IMR-90 (cell line): ENCODE measurements around the gene GTF2I. TPM values are rescaled to one million over a fixed set of nuclear protein-coding genes. Genes with fewer than 3 reads are reported as not detected.

Experiments
- ATAC-seq: fragments of 200-7000 bp; cut with Tn5 transposase; 2 replicates; pipeline ENCODE4 v1.9.1; 2020; ENCODE audit warnings: low read depth, mild to moderate bottlenecking, moderate library complexity
- BruUV-seq: library from RNA; stranded (reverse); fragments of 400-500 nt; replicated peaks from 2 replicates; lab custom pipeline; 2021; lab: Mats Ljungman, UMichigan
- CTCF ChIA-PET: fragments of 300-600 bp; formaldehyde crosslinking; extraction: SDS; loops from one replicate; lab custom pipeline; 2021; ENCODE audit warnings: antibody characterized with exemption; lab: Yijun Ruan, JAX
- POLR2A ChIA-PET: fragments of 300-600 bp; sonication (Branson Sonifier 250); formaldehyde crosslinking; loops from one replicate; lab custom pipeline; 2022; ENCODE audit warnings: antibody characterized with exemption; ENCODE audit not compliant: unreplicated experiment; lab: Charles Lee
- DNase-seq: peaks from one replicate; pipeline ENCODE4 v3.0.0; 2013
- H2AFZ ChIP-seq: replicated peaks from 2 replicates; pipeline ENCODE3; 2013; ENCODE audit warnings: low read length, mild to moderate bottlenecking; ENCODE audit not compliant: poor library complexity
- H2AK5ac ChIP-seq: 2 replicates; pipeline ENCODE4 v1.6.1; 2013; ENCODE audit warnings: low read depth, low read length, inconsistent platforms
- H2AK9ac ChIP-seq: replicated peaks from 2 replicates; pipeline ENCODE3; 2013; ENCODE audit warnings: mild to moderate bottlenecking, low read depth, low read length, moderate library complexity; ENCODE audit not compliant: poor library complexity
- H2BK120ac ChIP-seq: 2 replicates; pipeline ENCODE4 v1.6.1; 2013; ENCODE audit warnings: low read depth, low read length, inconsistent platforms
- H2BK15ac ChIP-seq: 3 replicates; pipeline ENCODE4 v1.6.1; 2013; ENCODE audit warnings: low read depth, low read length, inconsistent platforms
- H2BK20ac ChIP-seq: 2 replicates; pipeline ENCODE4 v1.6.1; 2013; ENCODE audit warnings: low read depth, mild to moderate bottlenecking, inconsistent platforms, low read length, moderate library complexity
- H2BK5ac ChIP-seq: 2 replicates; pipeline ENCODE4 v1.6.1; 2013; ENCODE audit warnings: mild to moderate bottlenecking, low read depth, low read length, inconsistent platforms; ENCODE audit not compliant: poor library complexity, severe bottlenecking
- H3K14ac ChIP-seq: replicated peaks from 2 replicates; pipeline ENCODE4 v1.6.1; 2013; ENCODE audit warnings: low read depth, low read length, inconsistent platforms
- H3K18ac ChIP-seq: 2 replicates; pipeline ENCODE4 v1.6.1; 2013; ENCODE audit warnings: low read depth, low read length, control low read depth
- H3K23ac ChIP-seq: 2 replicates; pipeline ENCODE4 v1.6.1; 2013; ENCODE audit warnings: low read depth, low read length, inconsistent platforms
- H3K27ac ChIP-seq: 2 replicates; pipeline ENCODE4 v1.5.1; 2013; ENCODE audit warnings: mild to moderate bottlenecking, control low read depth, low read length; ENCODE audit not compliant: insufficient read depth
- H3K27me3 ChIP-seq: 2 replicates; pipeline ENCODE4 v1.6.1; 2013; ENCODE audit warnings: low read length; ENCODE audit not compliant: control insufficient read depth, insufficient read depth
- H3K36me3 ChIP-seq: 2 replicates; pipeline ENCODE4 v1.6.1; 2013; ENCODE audit warnings: low read length, mixed read lengths; ENCODE audit not compliant: control insufficient read depth, insufficient read depth
- H3K4ac ChIP-seq: 2 replicates; pipeline ENCODE4 v1.6.1; 2013; ENCODE audit warnings: low read depth, low read length, inconsistent platforms
- H3K4me1 ChIP-seq: 2 replicates; pipeline ENCODE4 v1.6.1; 2013; ENCODE audit warnings: low read length, mixed read lengths; ENCODE audit not compliant: control insufficient read depth, insufficient read depth
- H3K4me2 ChIP-seq: 2 replicates; pipeline ENCODE4 v1.6.1; 2013; ENCODE audit warnings: low read depth, mild to moderate bottlenecking, control low read depth, low read length, moderate library complexity
- H3K4me3 ChIP-seq: 2 replicates; pipeline ENCODE4 v1.5.1; 2013; ENCODE audit warnings: low read depth, mild to moderate bottlenecking, control low read depth, low read length, moderate library complexity; ENCODE audit not compliant: insufficient read depth
- H3K56ac ChIP-seq: 2 replicates; pipeline ENCODE4 v1.6.1; 2013; ENCODE audit warnings: low read length, inconsistent platforms; ENCODE audit not compliant: insufficient read depth; ENCODE audit errors: extremely low read depth
- H3K79me1 ChIP-seq, 2 experiments: 2 replicates each; pipeline ENCODE4 v1.6.1; 2013; ENCODE audit warnings: low read length in 2 of 2, inconsistent platforms in 1 of 2, low read depth in 1 of 2
- H3K9ac ChIP-seq: 2 replicates; pipeline ENCODE4 v1.6.1; 2013; ENCODE audit warnings: low read depth, low read length, control low read depth
- H3K9me1 ChIP-seq: 2 replicates; pipeline ENCODE4 v1.6.1; 2013; ENCODE audit warnings: low read length, inconsistent platforms; ENCODE audit not compliant: insufficient read depth
- H3K9me3 ChIP-seq: 2 replicates; pipeline ENCODE4 v1.6.1; 2013; ENCODE audit warnings: low read length; ENCODE audit not compliant: control insufficient read depth, insufficient read depth
- H4K20me1 ChIP-seq: 2 replicates; pipeline ENCODE4 v1.6.1; 2013; ENCODE audit warnings: low read length, inconsistent platforms; ENCODE audit not compliant: insufficient read depth
- H4K5ac ChIP-seq: 2 replicates; pipeline ENCODE4 v1.6.1; 2013; ENCODE audit warnings: mild to moderate bottlenecking, low read depth, low read length, control low read depth
- H4K8ac ChIP-seq, 2 experiments: 2 replicates each; pipeline ENCODE4 v1.6.1; 2013; ENCODE audit warnings: low read depth in 2 of 2, low read length in 2 of 2, control low read depth in 1 of 2, inconsistent platforms in 1 of 2
- H4K91ac ChIP-seq: 2 replicates; pipeline ENCODE4 v1.6.1; 2013; ENCODE audit warnings: low read depth, low read length, inconsistent platforms; ENCODE audit not compliant: insufficient read depth
- CEBPB ChIP-seq: IDR thresholded peaks from 2 replicates; pipeline ENCODE4 v1.6.1; 2012; ENCODE audit warnings: low read depth, low read length, improper control_type of control experiment
- CHD1 ChIP-seq: IDR thresholded peaks from 2 replicates; pipeline ENCODE4 v1.6.1; 2012; ENCODE audit warnings: low read depth, low read length, improper control_type of control experiment
- MAZ ChIP-seq: IDR thresholded peaks from 2 replicates; pipeline ENCODE4 v1.6.1; 2012; ENCODE audit warnings: low read depth, mild to moderate bottlenecking, low read length, improper control_type of control experiment, moderate library complexity, borderline replicate concordance
- MXI1 ChIP-seq: IDR thresholded peaks from 2 replicates; pipeline ENCODE4 v1.6.1; 2012; ENCODE audit warnings: low read depth, mild to moderate bottlenecking, low read length, moderate library complexity, borderline replicate concordance
- RAD21 ChIP-seq: IDR thresholded peaks from 2 replicates; pipeline ENCODE4 v1.6.1; 2012; ENCODE audit warnings: low read length, improper control_type of control experiment
- WGBS, 2 experiments: methylation state at CpG; one replicate each; pipeline versions ENCODE4 v1.1.5 to v1.1.7; 2013; ENCODE audit warnings: missing lambda C conversion rate in 2 of 2; ENCODE audit not compliant: insufficient read length in 1 of 2; ENCODE audit errors: extremely low coverage in 2 of 2; 5-methylcytosine and 5-hydroxymethylcytosine counted together
- dilution Hi-C: fragments of 300-500 bp; cut with HindIII; formaldehyde crosslinking; loops from one replicate; pipeline ENCODE4 v1.14.3; 2018; ENCODE audit warnings: low sequenced_read_pairs; ENCODE audit not compliant: unreplicated experiment
- in situ Hi-C: fragments of 300-500 bp; cut with MboI; formaldehyde crosslinking; loops from 3 replicates; pipeline ENCODE4 v1.14.3; 2019; ENCODE audit warnings: low sequenced_read_pairs, inconsistent platforms, mixed read lengths
- intact Hi-C: fragments of 100-400 bp; cut with micrococcal nuclease; formaldehyde crosslinking; loops from 2 replicates; pipeline ENCODE4 v1.10.0; 2022
- polyA plus RNA-seq, 3 experiments: library from polyadenylated mRNA; depleted of rRNA; stranded (reverse); fragments of >200 nt; gene quantifications; 2 replicates each; pipeline ENCODE4 v1.2.3, GENCODE V29; 2012; ENCODE audit warnings: low replicate concordance in 1 of 3
- total RNA-seq: library from RNA; depleted of rRNA; stranded (reverse); fragments of >200 nt; gene quantifications from 2 replicates; pipeline ENCODE4 v1.2.3, GENCODE V29; 2012

The GTF2I gene
- total and polyA plus RNA-seq, 2 of the 4 experiments (the other 2 are of a cell fraction), result 46.4 to 88.8 TPM

- Histone ChIP-seq H3K9me1 (peaks cover 3% of the 10 kb centered on the region; the same call in 1 of the 2 replicates), H2AFZ (no peak overlapping the region), H3K9me3 (peaks cover 2% of the 10 kb centered on the region; the same call in 1 of the 2 replicates), H3K4me2 (no peak overlapping the region), H3K56ac (no peak overlapping the region), H3K4me3 (no peak overlapping the region), H3K4me1 (peaks cover 7% of the 10 kb centered on the region), H2BK15ac (no peak overlapping the region), H3K79me1 (peaks cover 27 to 57% of the 10 kb centered on the region in 2 experiments), H2AK5ac (no peak overlapping the region), H2BK5ac (no peak overlapping the region), H2AK9ac (no peak overlapping the region), H3K23ac (no peak overlapping the region), H3K27ac (no peak overlapping the region), H4K8ac (no peak overlapping the region), H4K91ac (no peak overlapping the region), H3K36me3 (peaks cover 67% of the 10 kb centered on the region), H3K14ac (no peak overlapping the region), H3K18ac (no peak overlapping the region), H4K5ac (no peak overlapping the region), H3K9ac (no peak overlapping the region), H3K4ac (no peak overlapping the region), H4K20me1 (no peaks in the 10 kb centered on the region), H2BK120ac (no peak overlapping the region), H3K27me3 (no peaks in the 10 kb centered on the region), H2BK20ac (no peak overlapping the region)
- 93% methylated on average over 3 of the region's 12 CpGs; no CpG with 5 or more reads in 1 of the 2 experiments for WGBS, 2 experiments
- dilution Hi-C loops, result no loop called here
- POLR2A ChIA-PET, result no interaction called here
- in situ Hi-C loops, result loop anchor here (10.0 kb wide), 1 partner anchor 282 kb away; no protein-coding TSS in a partner anchor
- DNase-seq (no peak), ATAC-seq (no peak)
- TF ChIP-seq CEBPB (no peak), RAD21 (no peak), MXI1 (no peak), MAZ (no peak), CHD1 (no peak)
- BruUV-seq, result no TSS peak
- CTCF ChIA-PET, result no interaction called here
- intact Hi-C loops, result loop anchor here (5.0 kb wide), 1 partner anchor 45 kb away; no protein-coding TSS in a partner anchor
Observed at GRCh38 chr7:74707238-74707637, 49.7 kb downstream of the GTF2I start.
